ENCODE results near the gene USP32.

DNA sequence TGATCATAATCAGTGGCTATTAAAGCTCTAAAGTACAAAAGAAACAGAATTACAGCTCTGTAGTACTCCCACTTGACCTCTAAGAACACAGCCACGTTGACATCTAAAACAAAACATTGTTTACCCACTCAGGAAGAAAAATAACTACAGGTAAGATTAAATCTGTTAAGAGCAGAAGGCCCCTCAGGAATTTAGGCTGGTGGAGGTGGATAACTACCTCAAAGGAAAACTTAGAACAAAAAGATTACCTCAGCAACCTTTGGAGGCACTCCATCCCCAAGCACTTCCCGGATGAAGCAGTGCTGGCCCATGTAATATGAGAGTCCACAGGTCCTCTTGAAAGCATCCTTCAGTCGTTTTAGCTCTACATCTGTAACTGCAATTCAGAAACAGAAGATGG, 46.7 kb downstream of the USP32 start:
- TF ChIP-seq GABPB1 (CRISPR knock-in tag; IDR thresholded peaks at IDR 0.05) = no peak
- TF ChIP-seq, protein P1, sequence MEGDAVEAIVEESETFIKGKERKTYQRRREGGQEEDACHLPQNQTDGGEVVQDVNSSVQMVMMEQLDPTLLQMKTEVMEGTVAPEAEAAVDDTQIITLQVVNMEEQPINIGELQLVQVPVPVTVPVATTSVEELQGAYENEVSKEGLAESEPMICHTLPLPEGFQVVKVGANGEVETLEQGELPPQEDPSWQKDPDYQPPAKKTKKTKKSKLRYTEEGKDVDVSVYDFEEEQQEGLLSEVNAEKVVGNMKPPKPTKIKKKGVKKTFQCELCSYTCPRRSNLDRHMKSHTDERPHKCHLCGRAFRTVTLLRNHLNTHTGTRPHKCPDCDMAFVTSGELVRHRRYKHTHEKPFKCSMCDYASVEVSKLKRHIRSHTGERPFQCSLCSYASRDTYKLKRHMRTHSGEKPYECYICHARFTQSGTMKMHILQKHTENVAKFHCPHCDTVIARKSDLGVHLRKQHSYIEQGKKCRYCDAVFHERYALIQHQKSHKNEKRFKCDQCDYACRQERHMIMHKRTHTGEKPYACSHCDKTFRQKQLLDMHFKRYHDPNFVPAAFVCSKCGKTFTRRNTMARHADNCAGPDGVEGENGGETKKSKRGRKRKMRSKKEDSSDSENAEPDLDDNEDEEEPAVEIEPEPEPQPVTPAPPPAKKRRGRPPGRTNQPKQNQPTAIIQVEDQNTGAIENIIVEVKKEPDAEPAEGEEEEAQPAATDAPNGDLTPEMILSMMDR (IDR thresholded peaks at IDR 0.05) = no peak
- TF ChIP-seq, protein P2, sequence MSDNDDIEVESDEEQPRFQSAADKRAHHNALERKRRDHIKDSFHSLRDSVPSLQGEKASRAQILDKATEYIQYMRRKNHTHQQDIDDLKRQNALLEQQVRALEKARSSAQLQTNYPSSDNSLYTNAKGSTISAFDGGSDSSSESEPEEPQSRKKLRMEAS (CRISPR knock-in tag; IDR thresholded peaks at IDR 0.05) = no peak
- TF ChIP-seq ZNF138 (CRISPR knock-in tag; conservative IDR thresholded peaks at IDR 0.05) = no peak
- no peak for TF ChIP-seq KAT7 (CRISPR knock-in tag; IDR thresholded peaks at IDR 0.05; ENCODE audit: borderline replicate concordance)
- TF ChIP-seq IRF2 (CRISPR knock-in tag; IDR thresholded peaks at IDR 0.05; ENCODE audit: borderline replicate concordance, low read depth) = no peak
- TF ChIP-seq, protein P3, sequence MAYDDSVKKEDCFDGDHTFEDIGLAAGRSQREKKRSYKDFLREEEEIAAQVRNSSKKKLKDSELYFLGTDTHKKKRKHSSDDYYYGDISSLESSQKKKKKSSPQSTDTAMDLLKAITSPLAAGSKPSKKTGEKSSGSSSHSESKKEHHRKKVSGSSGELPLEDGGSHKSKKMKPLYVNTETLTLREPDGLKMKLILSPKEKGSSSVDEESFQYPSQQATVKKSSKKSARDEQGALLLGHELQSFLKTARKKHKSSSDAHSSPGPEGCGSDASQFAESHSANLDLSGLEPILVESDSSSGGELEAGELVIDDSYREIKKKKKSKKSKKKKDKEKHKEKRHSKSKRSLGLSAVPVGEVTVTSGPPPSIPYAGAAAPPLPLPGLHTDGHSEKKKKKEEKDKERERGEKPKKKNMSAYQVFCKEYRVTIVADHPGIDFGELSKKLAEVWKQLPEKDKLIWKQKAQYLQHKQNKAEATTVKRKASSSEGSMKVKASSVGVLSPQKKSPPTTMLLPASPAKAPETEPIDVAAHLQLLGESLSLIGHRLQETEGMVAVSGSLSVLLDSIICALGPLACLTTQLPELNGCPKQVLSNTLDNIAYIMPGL (CRISPR knock-in tag; IDR thresholded peaks at IDR 0.05) = no peak
- TF ChIP-seq, protein P4, sequence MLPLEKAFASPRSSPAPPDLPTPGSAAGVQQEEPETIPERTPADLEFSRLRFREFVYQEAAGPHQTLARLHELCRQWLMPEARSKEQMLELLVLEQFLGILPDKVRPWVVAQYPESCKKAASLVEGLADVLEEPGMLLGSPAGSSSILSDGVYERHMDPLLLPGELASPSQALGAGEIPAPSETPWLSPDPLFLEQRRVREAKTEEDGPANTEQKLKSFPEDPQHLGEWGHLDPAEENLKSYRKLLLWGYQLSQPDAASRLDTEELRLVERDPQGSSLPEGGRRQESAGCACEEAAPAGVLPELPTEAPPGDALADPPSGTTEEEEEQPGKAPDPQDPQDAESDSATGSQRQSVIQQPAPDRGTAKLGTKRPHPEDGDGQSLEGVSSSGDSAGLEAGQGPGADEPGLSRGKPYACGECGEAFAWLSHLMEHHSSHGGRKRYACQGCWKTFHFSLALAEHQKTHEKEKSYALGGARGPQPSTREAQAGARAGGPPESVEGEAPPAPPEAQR (CRISPR knock-in tag; IDR thresholded peaks at IDR 0.05) = no peak
- TF ChIP-seq, protein P5, sequence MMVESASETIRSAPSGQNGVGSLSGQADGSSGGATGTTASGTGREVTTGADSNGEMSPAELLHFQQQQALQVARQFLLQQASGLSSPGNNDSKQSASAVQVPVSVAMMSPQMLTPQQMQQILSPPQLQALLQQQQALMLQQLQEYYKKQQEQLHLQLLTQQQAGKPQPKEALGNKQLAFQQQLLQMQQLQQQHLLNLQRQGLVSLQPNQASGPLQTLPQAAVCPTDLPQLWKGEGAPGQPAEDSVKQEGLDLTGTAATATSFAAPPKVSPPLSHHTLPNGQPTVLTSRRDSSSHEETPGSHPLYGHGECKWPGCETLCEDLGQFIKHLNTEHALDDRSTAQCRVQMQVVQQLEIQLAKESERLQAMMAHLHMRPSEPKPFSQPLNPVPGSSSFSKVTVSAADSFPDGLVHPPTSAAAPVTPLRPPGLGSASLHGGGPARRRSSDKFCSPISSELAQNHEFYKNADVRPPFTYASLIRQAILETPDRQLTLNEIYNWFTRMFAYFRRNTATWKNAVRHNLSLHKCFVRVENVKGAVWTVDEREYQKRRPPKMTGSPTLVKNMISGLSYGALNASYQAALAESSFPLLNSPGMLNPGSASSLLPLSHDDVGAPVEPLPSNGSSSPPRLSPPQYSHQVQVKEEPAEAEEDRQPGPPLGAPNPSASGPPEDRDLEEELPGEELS (CRISPR knock-in tag; IDR thresholded peaks at IDR 0.05) = no peak
- TF ChIP-seq, protein P6, sequence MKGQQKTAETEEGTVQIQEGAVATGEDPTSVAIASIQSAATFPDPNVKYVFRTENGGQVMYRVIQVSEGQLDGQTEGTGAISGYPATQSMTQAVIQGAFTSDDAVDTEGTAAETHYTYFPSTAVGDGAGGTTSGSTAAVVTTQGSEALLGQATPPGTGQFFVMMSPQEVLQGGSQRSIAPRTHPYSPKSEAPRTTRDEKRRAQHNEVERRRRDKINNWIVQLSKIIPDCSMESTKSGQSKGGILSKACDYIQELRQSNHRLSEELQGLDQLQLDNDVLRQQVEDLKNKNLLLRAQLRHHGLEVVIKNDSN (CRISPR knock-in tag; IDR thresholded peaks at IDR 0.05) = no peak

Measured in WTC11 (cell line).